Mesenchymal stem cell (in vitro differentiated cells and primary cell): ENCODE data around the gene SPEG.

Experiments used
- DNase-seq: peaks from one replicate; pipeline ENCODE4 v3.0.0-alpha.2; 2013
- H2AFZ ChIP-seq: one replicate; pipeline ENCODE4 v1.6.1; 2013; ENCODE audit warnings: low read depth, mild to moderate bottlenecking, control low read depth, inconsistent platforms, low read length, moderate library complexity
- H2AK5ac ChIP-seq: 2 replicates; pipeline ENCODE4 v1.6.1; 2013; ENCODE audit warnings: low read length, moderate library complexity, mild to moderate bottlenecking, inconsistent platforms; ENCODE audit not compliant: severe bottlenecking
- H2BK120ac ChIP-seq: one replicate; pipeline ENCODE4 v1.6.1; 2013; ENCODE audit warnings: low read depth, mild to moderate bottlenecking, inconsistent platforms, low read length, moderate library complexity
- H2BK12ac ChIP-seq, 2 experiments: one replicate each; pipeline ENCODE4 v1.6.1; 2013; ENCODE audit warnings: inconsistent platforms in 2 of 2, low read length in 2 of 2, mild to moderate bottlenecking in 2 of 2, moderate library complexity in 2 of 2, control low read depth in 1 of 2
- H2BK15ac ChIP-seq: one replicate; pipeline ENCODE4 v1.6.1; 2013; ENCODE audit warnings: mild to moderate bottlenecking, low read depth, inconsistent platforms; ENCODE audit not compliant: poor library complexity, severe bottlenecking
- H2BK5ac ChIP-seq: 2 replicates; pipeline ENCODE4 v1.6.1; 2013; ENCODE audit warnings: low read depth, mild to moderate bottlenecking, low read length, control low read depth, inconsistent platforms; ENCODE audit not compliant: poor library complexity, severe bottlenecking
- H3K14ac ChIP-seq, 2 experiments: one replicate each; pipeline ENCODE4 v1.6.1; 2013; ENCODE audit warnings: inconsistent platforms in 2 of 2, low read length in 2 of 2, control low read depth in 1 of 2, mild to moderate bottlenecking in 1 of 2, moderate library complexity in 1 of 2
- H3K18ac ChIP-seq, 2 experiments: one replicate each; pipeline ENCODE4 v1.6.1; 2013; ENCODE audit warnings: inconsistent platforms in 2 of 2, low read length in 2 of 2, control low read depth in 1 of 2, low read depth in 1 of 2, mild to moderate bottlenecking in 1 of 2
- H3K23ac ChIP-seq, 2 experiments: one replicate each; pipeline ENCODE4 v1.6.1; 2013; ENCODE audit warnings: inconsistent platforms in 2 of 2, low read length in 2 of 2, mild to moderate bottlenecking in 2 of 2, moderate library complexity in 2 of 2, control low read depth in 1 of 2
- H3K27ac ChIP-seq: 2 replicates; pipeline ENCODE4 v1.5.1; 2013; ENCODE audit warnings: mild to moderate bottlenecking, moderate library complexity, low read length, control low read depth, inconsistent platforms; ENCODE audit not compliant: poor library complexity, severe bottlenecking
- H3K27me3 ChIP-seq, 2 experiments: 2 replicates each; pipeline versions ENCODE4 v1.6.1 to v1.7.0; 2013; ENCODE audit warnings: low read length in 2 of 2, mild to moderate bottlenecking in 2 of 2, moderate library complexity in 2 of 2, control low read depth in 1 of 2, inconsistent platforms in 1 of 2; ENCODE audit not compliant: control insufficient read depth in 1 of 2, insufficient read depth in 1 of 2
- H3K36me3 ChIP-seq, 2 experiments: 2 replicates each; pipeline versions ENCODE4 v1.6.1 to v1.7.0; 2013; ENCODE audit warnings: low read length in 2 of 2, control low read depth in 1 of 2, inconsistent platforms in 1 of 2, low read depth in 1 of 2, mild to moderate bottlenecking in 1 of 2; ENCODE audit not compliant: insufficient read depth in 2 of 2, control insufficient read depth in 1 of 2
- H3K4ac ChIP-seq, 2 experiments: one replicate each; pipeline ENCODE4 v1.6.1; 2013; ENCODE audit warnings: inconsistent platforms in 2 of 2, low read length in 2 of 2, mild to moderate bottlenecking in 2 of 2, moderate library complexity in 2 of 2, control low read depth in 1 of 2, low read depth in 1 of 2
- H3K4me1 ChIP-seq: 2 replicates; pipeline ENCODE4 v1.6.1; 2013; ENCODE audit warnings: low read depth, low read length, control low read depth; ENCODE audit not compliant: control insufficient read depth, insufficient read depth
- H3K4me2 ChIP-seq: 2 replicates; pipeline ENCODE4 v1.6.1; 2013; ENCODE audit warnings: low read length, mild to moderate bottlenecking, inconsistent platforms; ENCODE audit not compliant: poor library complexity, severe bottlenecking
- H3K4me3 ChIP-seq, 2 experiments: 2 replicates each; pipeline versions ENCODE4 v1.5.1 to v1.7.0; 2013; ENCODE audit warnings: low read length in 2 of 2, mild to moderate bottlenecking in 2 of 2, control low read depth in 1 of 2, low read depth in 1 of 2; ENCODE audit not compliant: insufficient read depth in 1 of 2
- H3K79me1 ChIP-seq: replicated peaks from 2 replicates; pipeline ENCODE4 v1.6.1; 2013; ENCODE audit warnings: mild to moderate bottlenecking, control low read depth, low read length, inconsistent platforms; ENCODE audit not compliant: poor library complexity, severe bottlenecking
- H3K9ac ChIP-seq: 2 replicates; pipeline ENCODE4 v1.7.0; 2013; ENCODE audit warnings: mild to moderate bottlenecking, low read length, moderate library complexity
- H3K9me3 ChIP-seq: 2 replicates; pipeline ENCODE4 v1.7.0; 2013; ENCODE audit warnings: mild to moderate bottlenecking, low read length; ENCODE audit not compliant: control insufficient read depth
- H4K8ac ChIP-seq: one replicate; pipeline ENCODE4 v1.6.1; 2013; ENCODE audit warnings: inconsistent platforms, mild to moderate bottlenecking, low read length, moderate library complexity
- H4K91ac ChIP-seq: one replicate; pipeline ENCODE4 v1.6.1; 2013; ENCODE audit warnings: mild to moderate bottlenecking, low read length, inconsistent platforms
- WGBS: methylation state at CpG from one replicate; pipeline ENCODE4 v1.1.7; 2013; ENCODE audit warnings: mixed read lengths; 5-methylcytosine and 5-hydroxymethylcytosine counted together

SPEG gene

DNA sequence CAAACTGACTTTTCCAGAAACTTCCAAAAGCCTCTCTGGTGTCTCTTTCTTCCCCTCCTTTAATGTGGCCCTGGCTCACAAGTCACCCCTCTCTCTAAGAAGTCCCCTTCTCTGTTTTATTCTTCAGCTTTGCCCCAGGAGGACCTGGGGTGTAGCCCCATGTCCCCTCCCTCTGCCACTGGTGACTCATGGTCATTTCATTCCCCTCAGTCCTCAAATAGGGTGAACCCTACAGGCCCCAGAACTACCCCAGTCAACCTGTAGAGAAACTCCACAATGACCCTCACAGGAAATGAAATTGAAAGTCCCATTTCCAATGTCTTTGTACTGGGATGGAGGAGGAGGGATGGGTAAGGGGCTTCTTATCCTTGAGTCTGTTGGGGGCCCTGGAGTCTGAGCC, 6.2 kb upstream of the SPEG start:
- Histone ChIP-seq H2AFZ (no peak overlapping the region), H3K36me3 (no peaks in the 10 kb centered on the region), H3K4me3 (no peak overlapping the region), H2BK120ac (no peak overlapping the region), H3K79me1 (no peaks in the 10 kb centered on the region), H3K4ac (no peak overlapping the region), H3K27ac (no peak overlapping the region), H4K91ac (no peak overlapping the region), H3K9me3 (no peaks in the 10 kb centered on the region), H2BK12ac (no peak overlapping the region), H3K23ac (no peak overlapping the region), H3K4me2 (no peak overlapping the region), H3K18ac (no peak overlapping the region), H3K27me3 (no peaks in the 10 kb centered on the region), H2BK15ac (no peak overlapping the region), H4K8ac (no peak overlapping the region), H3K9ac (no peak overlapping the region), H3K14ac (no peak overlapping the region), H2BK5ac (no peak overlapping the region), H3K4me1 (peaks cover 6% of the 10 kb centered on the region), H2AK5ac (no peak overlapping the region)
- DNase-seq = no peak

DNA sequence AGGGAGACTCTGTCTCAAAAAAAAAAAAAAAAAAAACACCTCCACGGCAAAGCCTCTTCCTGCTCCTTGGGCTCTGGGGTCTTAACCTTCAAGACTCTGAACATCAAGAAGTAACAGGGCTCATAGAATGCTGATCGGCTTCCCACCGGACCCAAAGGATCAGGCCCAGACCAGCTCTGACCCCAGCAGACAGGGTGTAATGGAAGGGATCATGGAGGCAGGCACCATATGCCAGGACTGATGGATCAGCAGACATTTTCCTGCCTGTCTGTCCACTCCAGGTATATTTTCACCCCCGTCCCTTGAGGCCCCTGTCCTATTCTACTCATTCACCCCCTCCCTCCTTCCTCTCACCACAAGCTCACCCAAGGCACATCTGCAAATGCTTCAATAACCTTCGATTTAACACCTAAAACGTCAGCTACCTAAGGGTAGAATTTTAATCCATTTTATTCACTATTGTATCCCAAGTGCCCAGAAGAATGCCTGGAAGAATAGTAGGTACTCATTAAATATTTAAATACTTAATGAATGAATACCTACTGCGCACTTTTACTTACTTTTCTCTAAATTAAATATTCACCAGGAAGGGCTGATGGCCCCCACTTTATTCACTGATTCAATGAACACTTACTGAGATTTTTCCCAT, 4.6 kb upstream of the SPEG start:
- Histone ChIP-seq H3K79me1 (no peaks in the 10 kb centered on the region), H2BK15ac (peak overlapping the region; percentile 21), H2BK12ac (no peak overlapping the region), H3K14ac (no peak overlapping the region), H2BK120ac (no peak overlapping the region), H3K4me2 (no peak overlapping the region), H2AK5ac (no peak overlapping the region), H3K27me3 (no peaks in the 10 kb centered on the region), H3K23ac (no peak overlapping the region), H2AFZ (no peak overlapping the region), H3K18ac (no peak overlapping the region), H4K8ac (no peak overlapping the region), H3K4me3 (no peak overlapping the region), H3K4ac (no peak overlapping the region), H4K91ac (no peak overlapping the region), H3K36me3 (no peaks in the 10 kb centered on the region), H3K4me1 (peaks cover 14% of the 10 kb centered on the region), H3K9me3 (no peaks in the 10 kb centered on the region), H2BK5ac (no peak overlapping the region), H3K9ac (peak overlapping the region; percentile 40), H3K27ac (no peak overlapping the region)
- no peak for DNase-seq
- WGBS = 95% methylated on average over 6 of the region's 7 CpGs

DNA sequence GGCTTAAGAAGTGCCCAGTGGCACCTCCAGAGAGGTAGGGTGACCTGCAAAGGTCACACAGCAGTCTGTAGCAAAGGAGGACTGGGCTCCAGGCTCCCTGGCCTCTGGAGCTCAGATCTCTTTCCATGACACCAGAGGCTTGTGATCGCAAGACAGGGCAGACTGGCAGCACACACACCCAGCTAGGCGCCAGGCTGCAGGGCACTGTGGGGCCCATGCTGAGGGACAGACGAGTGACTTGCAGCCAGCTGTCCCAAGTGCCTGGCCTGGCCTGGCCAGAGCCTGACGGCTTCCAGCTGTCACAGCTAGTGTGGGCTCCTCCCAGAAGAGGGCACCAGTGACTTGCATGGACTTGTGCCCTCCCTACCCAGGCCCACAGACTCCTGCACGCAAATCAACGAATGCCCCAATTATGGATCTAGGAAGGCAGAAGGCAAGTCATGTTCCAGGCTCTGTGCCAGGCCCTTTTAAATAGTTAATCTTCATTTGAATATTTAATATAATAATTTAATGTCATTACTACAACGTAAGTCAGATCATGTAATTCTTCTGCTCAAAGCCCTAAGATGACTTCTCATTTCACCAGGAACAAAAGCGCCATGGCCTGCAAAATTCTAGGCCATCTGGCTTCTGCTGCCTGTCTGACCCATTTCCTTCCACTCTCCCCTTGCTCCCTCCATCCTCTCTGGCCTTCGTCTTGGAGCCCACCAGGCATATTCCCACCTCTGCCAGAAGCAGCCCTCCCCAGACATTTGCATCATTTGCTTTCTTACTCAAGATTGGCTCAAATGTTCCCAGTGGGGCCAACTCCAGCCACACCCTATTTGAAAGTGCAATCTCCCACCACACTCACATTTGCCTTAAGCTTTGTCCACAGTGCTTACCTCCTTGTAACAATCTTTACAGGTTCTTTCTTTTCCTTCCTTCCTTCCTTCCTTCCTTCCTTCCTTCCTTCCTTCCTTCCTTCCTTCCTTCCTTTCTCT, 3.7 kb upstream of the SPEG start:
- no peak overlapping the region for H2AK5ac ChIP-seq
- H2AFZ ChIP-seq = no peak overlapping the region
- no peak overlapping the region for H2BK5ac ChIP-seq
- H3K9ac ChIP-seq = peak overlapping the region; percentile 40
- H3K36me3 ChIP-seq = no peaks in the 10 kb centered on the region
- peak overlapping the region in 1 of 2 experiments; percentile 54 for H3K23ac ChIP-seq
- peak overlapping the region; percentile 21 for H2BK15ac ChIP-seq
- peak overlapping the region in 1 of 2 experiments; percentile 25 for H3K4me3 ChIP-seq
- H3K9me3 ChIP-seq = no peaks in the 10 kb centered on the region
- H3K4me2 ChIP-seq = no peak overlapping the region
- peak; percentile 61 for DNase-seq
- no peaks in the 10 kb centered on the region for H3K27me3 ChIP-seq
- H4K8ac ChIP-seq = peak overlapping the region; percentile 52
- H3K4ac ChIP-seq = no peak overlapping the region
- H3K4me1 ChIP-seq = peaks cover 19% of the 10 kb centered on the region
- no peak overlapping the region for H2BK120ac ChIP-seq
- no peak overlapping the region for H2BK12ac ChIP-seq
- no peaks in the 10 kb centered on the region for H3K79me1 ChIP-seq
- WGBS = 55% methylated on average over 7 of the region's 9 CpGs
- H3K14ac ChIP-seq = no peak overlapping the region
- H3K18ac ChIP-seq = peak overlapping the region in 1 of 2 experiments; percentile 25
- H3K27ac ChIP-seq = no peak overlapping the region
- peak overlapping the region; percentile 37 for H4K91ac ChIP-seq
